ENCODE data around the gene MMP28.

Gene MMP28

GRCh38 chr17:35804658-35805192 is 9.3 kb upstream of the MMP28 start:
- H3K27ac ChIP-seq = no peak overlapping the region
- H3K9me3 ChIP-seq (ENCODE audit: control insufficient read depth, low read length) = no peaks in the 10 kb centered on the region
- peaks cover under 1% of the 10 kb centered on the region for H3K79me2 ChIP-seq
- peaks cover 10% of the 10 kb centered on the region for H3K4me1 ChIP-seq
- no peak overlapping the region for H3K4me2 ChIP-seq (ENCODE audit: low read length)
- H3K4me3 ChIP-seq (ENCODE audit: low read depth, low read length) = no peak overlapping the region
- TF ChIP-seq, protein P1, sequence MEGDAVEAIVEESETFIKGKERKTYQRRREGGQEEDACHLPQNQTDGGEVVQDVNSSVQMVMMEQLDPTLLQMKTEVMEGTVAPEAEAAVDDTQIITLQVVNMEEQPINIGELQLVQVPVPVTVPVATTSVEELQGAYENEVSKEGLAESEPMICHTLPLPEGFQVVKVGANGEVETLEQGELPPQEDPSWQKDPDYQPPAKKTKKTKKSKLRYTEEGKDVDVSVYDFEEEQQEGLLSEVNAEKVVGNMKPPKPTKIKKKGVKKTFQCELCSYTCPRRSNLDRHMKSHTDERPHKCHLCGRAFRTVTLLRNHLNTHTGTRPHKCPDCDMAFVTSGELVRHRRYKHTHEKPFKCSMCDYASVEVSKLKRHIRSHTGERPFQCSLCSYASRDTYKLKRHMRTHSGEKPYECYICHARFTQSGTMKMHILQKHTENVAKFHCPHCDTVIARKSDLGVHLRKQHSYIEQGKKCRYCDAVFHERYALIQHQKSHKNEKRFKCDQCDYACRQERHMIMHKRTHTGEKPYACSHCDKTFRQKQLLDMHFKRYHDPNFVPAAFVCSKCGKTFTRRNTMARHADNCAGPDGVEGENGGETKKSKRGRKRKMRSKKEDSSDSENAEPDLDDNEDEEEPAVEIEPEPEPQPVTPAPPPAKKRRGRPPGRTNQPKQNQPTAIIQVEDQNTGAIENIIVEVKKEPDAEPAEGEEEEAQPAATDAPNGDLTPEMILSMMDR (IDR thresholded peaks at IDR 0.05) = peak; percentile 90
- no peaks in the 10 kb centered on the region for H3K36me3 ChIP-seq (ENCODE audit: control insufficient read depth, insufficient read depth, low read length)
- no peaks in the 10 kb centered on the region for H3K27me3 ChIP-seq (ENCODE audit: control insufficient read depth, insufficient read depth, low read length)
- no peak overlapping the region for H3K9ac ChIP-seq
- peak overlapping the region; percentile 48 for H2AFZ ChIP-seq

DNA sequence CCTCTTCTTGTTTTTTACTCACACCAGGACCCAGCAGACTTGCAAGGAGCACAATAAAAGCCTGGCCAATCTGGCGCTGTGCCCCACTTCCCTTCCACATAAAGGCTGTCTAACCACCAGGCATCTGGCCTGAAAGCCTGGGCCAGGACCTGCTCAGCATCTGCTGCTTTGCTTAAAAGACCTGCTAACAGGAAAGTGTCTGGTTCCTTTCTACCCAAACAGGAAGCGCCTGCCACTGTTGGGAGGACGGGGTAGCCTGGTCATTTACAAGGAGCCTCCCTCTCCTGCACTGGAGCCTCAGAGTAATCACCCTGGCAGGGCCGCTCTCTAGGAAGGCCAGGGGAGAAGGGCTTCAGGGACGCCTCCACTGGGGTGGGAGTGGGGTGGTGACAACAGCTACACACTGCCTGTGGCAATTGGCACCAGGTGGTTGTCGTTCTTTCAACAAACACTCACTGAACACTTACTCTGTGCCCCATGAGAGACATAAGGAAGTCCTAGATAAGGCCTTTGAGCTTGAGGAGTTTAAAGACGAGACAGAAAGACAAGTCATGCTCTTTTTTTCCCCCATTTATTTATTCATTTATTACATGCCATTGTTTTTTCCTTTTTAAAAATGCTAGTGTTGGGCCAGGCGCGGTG is 6.3 kb upstream of the MMP28 start:
- Histone ChIP-seq H3K79me2 (no peaks in the 10 kb centered on the region), H3K4me3 (ENCODE audit: low read depth, low read length) (no peak overlapping the region), H3K9me3 (ENCODE audit: control insufficient read depth, low read length) (no peaks in the 10 kb centered on the region), H3K4me2 (ENCODE audit: low read length) (no peak overlapping the region), H3K27ac (no peak overlapping the region), H3K36me3 (ENCODE audit: control insufficient read depth, insufficient read depth, low read length) (no peaks in the 10 kb centered on the region), H3K27me3 (ENCODE audit: control insufficient read depth, insufficient read depth, low read length) (no peaks in the 10 kb centered on the region), H3K4me1 (peaks cover 10% of the 10 kb centered on the region), H2AFZ (no peak overlapping the region), H3K9ac (no peak overlapping the region)
- TF ChIP-seq, protein P1 (IDR thresholded peaks at IDR 0.05) = no peak

DNA sequence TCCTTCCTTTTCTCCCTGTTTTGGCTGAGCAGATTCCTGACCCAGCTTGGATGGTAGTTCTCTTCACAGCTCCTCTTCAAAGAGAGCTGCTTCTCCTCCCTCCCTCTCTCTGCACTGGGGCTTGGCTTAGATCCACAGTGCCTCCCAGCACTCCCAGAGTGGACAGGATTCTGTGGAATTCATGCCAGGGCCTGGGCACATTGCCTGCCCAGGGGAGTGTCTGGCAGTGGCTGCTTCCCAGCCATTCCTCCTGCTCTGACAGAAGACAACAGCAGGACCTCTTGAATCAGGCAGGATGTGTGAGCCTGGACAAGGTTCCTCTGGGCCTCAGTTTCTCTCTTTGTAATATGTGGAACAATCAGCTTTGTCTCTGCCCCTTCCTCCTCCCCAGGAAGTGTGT is 4.5 kb upstream of the MMP28 start:
- Histone ChIP-seq H3K4me1 (peaks cover 10% of the 10 kb centered on the region), H3K27ac (no peak overlapping the region), H3K4me2 (ENCODE audit: low read length) (no peak overlapping the region), H2AFZ (no peak overlapping the region), H3K4me3 (ENCODE audit: low read depth, low read length) (no peak overlapping the region), H3K27me3 (ENCODE audit: control insufficient read depth, insufficient read depth, low read length) (no peaks in the 10 kb centered on the region), H3K79me2 (no peaks in the 10 kb centered on the region), H3K36me3 (ENCODE audit: control insufficient read depth, insufficient read depth, low read length) (no peaks in the 10 kb centered on the region), H3K9me3 (ENCODE audit: control insufficient read depth, low read length) (no peaks in the 10 kb centered on the region), H3K9ac (no peak overlapping the region)
- TF ChIP-seq, protein P1 (IDR thresholded peaks at IDR 0.05) = no peak

DNA sequence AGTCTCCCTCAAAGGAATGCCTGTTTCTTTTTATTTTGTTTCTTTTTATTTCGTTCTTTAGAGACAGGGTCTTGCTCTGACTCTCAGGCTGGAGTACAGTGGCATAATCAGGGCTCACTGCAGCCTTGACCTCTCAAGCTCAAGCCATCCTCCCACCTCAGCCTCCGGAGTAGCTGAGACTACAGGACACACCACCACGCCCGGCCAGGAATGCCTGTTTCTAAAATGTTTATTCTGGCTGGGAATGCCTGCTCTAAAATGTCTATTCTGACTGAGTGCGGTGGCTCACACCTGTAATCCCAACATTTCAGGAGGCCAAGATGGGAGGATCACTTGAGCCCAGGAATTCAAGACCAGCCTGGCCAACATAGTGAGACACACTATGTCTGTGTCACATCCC is 2.5 kb upstream of the MMP28 start:
- peaks cover 5% of the 10 kb centered on the region for H3K4me1 ChIP-seq

More for the DNA sequence above, 2.5 kb upstream of the MMP28 start:
- no peaks in the 10 kb centered on the region for H3K27me3 ChIP-seq (ENCODE audit: control insufficient read depth, insufficient read depth, low read length)
- H3K4me2 ChIP-seq (ENCODE audit: low read length) = no peak overlapping the region
- TF ChIP-seq, protein P1 (IDR thresholded peaks at IDR 0.05) = no peak
- no peaks in the 10 kb centered on the region for H3K9me3 ChIP-seq (ENCODE audit: control insufficient read depth, low read length)
- H3K79me2 ChIP-seq = no peaks in the 10 kb centered on the region
- no peak overlapping the region for H3K9ac ChIP-seq
- H3K36me3 ChIP-seq (ENCODE audit: control insufficient read depth, insufficient read depth, low read length) = no peaks in the 10 kb centered on the region
- H3K27ac ChIP-seq = no peak overlapping the region
- H3K4me3 ChIP-seq (ENCODE audit: low read depth, low read length) = no peak overlapping the region
- H2AFZ ChIP-seq = no peak overlapping the region

All from parathyroid adenoma (tissue), 2 donors.